OCI-LY3 (cell line): Measurements from ENCODE around the gene MYB.
A peak's percentile ranks its signal among the peaks of the same experiment; 100 is the strongest.

Experiments
- H2AFZ ChIP-seq: fragments of 200-600, 300-600 bp; shearing (Covaris generic); 2 replicates; pipeline ENCODE4 v1.6.0; 2014; ENCODE audit warnings: antibody characterized with exemption, low read depth, low read length
- H3K27ac ChIP-seq: fragments of 200-600, 300-600 bp; sonication (generic); 2 replicates; pipeline ENCODE4 v1.5.1; 2014; ENCODE audit warnings: mild to moderate bottlenecking, low read length, moderate library complexity, mixed read lengths
- H3K27me3 ChIP-seq: fragments of 200-600, 300-600 bp; sonication (generic); 2 replicates; pipeline ENCODE4 v1.6.1; 2014; ENCODE audit warnings: low read depth, low read length, mixed read lengths
- H3K36me3 ChIP-seq: fragments of 200-600, 300-600 bp; sonication (generic); replicated peaks from 2 replicates; pipeline ENCODE3; 2014; ENCODE audit warnings: low read depth, low read length, mixed read lengths
- H3K4me1 ChIP-seq: fragments of 300-600, 200-600 bp; sonication (generic); 2 replicates; pipeline ENCODE4 v1.6.1; 2014; ENCODE audit warnings: low read length, mixed read lengths
- H3K4me2 ChIP-seq: fragments of 200-600, 300-600 bp; sonication (generic); 2 replicates; pipeline ENCODE4 v1.6.1; 2014; ENCODE audit warnings: low read length, mixed read lengths
- H3K4me3 ChIP-seq: fragments of 300-600, 200-600 bp; sonication (generic); 2 replicates; pipeline ENCODE4 v1.5.1; 2014; ENCODE audit warnings: antibody characterized with exemption, mild to moderate bottlenecking, low read length, moderate library complexity
- H3K79me2 ChIP-seq: fragments of 300-600, 200-600 bp; shearing (Covaris generic); 2 replicates; pipeline ENCODE4 v1.6.1; 2014; ENCODE audit warnings: mild to moderate bottlenecking, low read length, mixed read lengths
- H3K9ac ChIP-seq: fragments of 300-600, 200-600 bp; shearing (Covaris generic); 2 replicates; pipeline ENCODE4 v1.6.0; 2014; ENCODE audit warnings: mild to moderate bottlenecking, low read length, moderate library complexity
- H3K9me3 ChIP-seq: fragments of 200-600, 300-600 bp; shearing (Covaris generic); 2 replicates; pipeline ENCODE4 v1.6.1; 2014; ENCODE audit warnings: low read length, mixed read lengths; ENCODE audit not compliant: insufficient read depth
- H4K20me1 ChIP-seq: fragments of 200-600, 300-600 bp; sonication (generic); 2 replicates; pipeline ENCODE4 v1.6.1; 2016; ENCODE audit warnings: low read length, mixed read lengths; ENCODE audit not compliant: insufficient read depth
- CTCF ChIP-seq: fragments of 200-600, 300-600 bp; sonication (generic); IDR thresholded peaks from 2 replicates; pipeline ENCODE4 v1.5.1; 2014; ENCODE audit warnings: antibody characterized with exemption, low read length, low read depth
- EZH2phosphoT487 ChIP-seq: fragments of 200-600 bp; shearing (Covaris generic); IDR thresholded peaks from 2 replicates; pipeline ENCODE4 v1.6.1; 2018; ENCODE audit warnings: antibody characterized with exemption, mixed run types, low read depth

MYB gene

GRCh38 chr6:135188718-135189117, 7.6 kb downstream of the MYB start:
- H2AFZ ChIP-seq, result no peak overlapping the region
- H3K4me2 ChIP-seq, result no peak overlapping the region
- no peaks in the 10 kb centered on the region for H3K27me3 ChIP-seq
- H3K9me3 ChIP-seq, result no peaks in the 10 kb centered on the region
- H4K20me1 ChIP-seq, result no peaks in the 10 kb centered on the region
- no peaks in the 10 kb centered on the region for H3K79me2 ChIP-seq
- peaks cover 58% of the 10 kb centered on the region for H3K4me1 ChIP-seq
- TF ChIP-seq EZH2phosphoT487 (no peak), CTCF (no peak)
- H3K36me3 ChIP-seq, result no peaks in the 10 kb centered on the region
- no peak overlapping the region for H3K4me3 ChIP-seq
- no peak overlapping the region for H3K27ac ChIP-seq
- no peak overlapping the region for H3K9ac ChIP-seq

GRCh38 chr6:135189344-135189743, 8.2 kb downstream of the MYB start:
- Histone ChIP-seq H3K9me3 (no peaks in the 10 kb centered on the region), H3K9ac (no peak overlapping the region), H4K20me1 (no peaks in the 10 kb centered on the region), H3K27ac (no peak overlapping the region), H3K36me3 (no peaks in the 10 kb centered on the region), H3K4me1 (peaks cover 60% of the 10 kb centered on the region), H3K27me3 (no peaks in the 10 kb centered on the region), H2AFZ (no peak overlapping the region), H3K79me2 (no peaks in the 10 kb centered on the region), H3K4me2 (no peak overlapping the region), H3K4me3 (no peak overlapping the region)
- TF ChIP-seq EZH2phosphoT487 (no peak), CTCF (no peak)

- Histone ChIP-seq H2AFZ (peak overlapping the region; percentile 20; the same call in 1 of the 2 replicates), H3K27me3 (no peaks in the 10 kb centered on the region), H3K4me1 (peaks cover 69% of the 10 kb centered on the region), H3K27ac (peak overlapping the region; percentile 88), H3K4me2 (peak overlapping the region; percentile 48), H4K20me1 (no peaks in the 10 kb centered on the region), H3K9me3 (no peaks in the 10 kb centered on the region), H3K36me3 (no peaks in the 10 kb centered on the region), H3K4me3 (peak overlapping the region; percentile 31; the same call in 1 of the 2 replicates), H3K79me2 (no peaks in the 10 kb centered on the region), H3K9ac (peak overlapping the region; percentile 41)
- TF ChIP-seq EZH2phosphoT487, result no peak
- no peak for TF ChIP-seq CTCF
These were observed 10.6 kb downstream of the MYB start for GRCh38 chr6:135191508-135192255.

- no peaks in the 10 kb centered on the region for H3K27me3 ChIP-seq
- no peaks in the 10 kb centered on the region for H3K36me3 ChIP-seq
- H2AFZ ChIP-seq, result no peak overlapping the region
- H3K79me2 ChIP-seq, result no peaks in the 10 kb centered on the region
- H3K4me2 ChIP-seq, result peak overlapping the region; percentile 48
- H3K4me3 ChIP-seq, result peak overlapping the region; percentile 23
- no peaks in the 10 kb centered on the region for H3K9me3 ChIP-seq
- TF ChIP-seq EZH2phosphoT487 (no peak), CTCF (no peak)
- H3K27ac ChIP-seq, result peak overlapping the region; percentile 88
- no peaks in the 10 kb centered on the region for H4K20me1 ChIP-seq
- peaks cover 78% of the 10 kb centered on the region for H3K4me1 ChIP-seq
- H3K9ac ChIP-seq, result peak overlapping the region; percentile 23; the same call in 1 of the 2 replicates
These were observed 11.4 kb downstream of the MYB start for GRCh38 chr6:135192256-135193174.
